Measurements from ENCODE around the gene APBA2.

DNA sequence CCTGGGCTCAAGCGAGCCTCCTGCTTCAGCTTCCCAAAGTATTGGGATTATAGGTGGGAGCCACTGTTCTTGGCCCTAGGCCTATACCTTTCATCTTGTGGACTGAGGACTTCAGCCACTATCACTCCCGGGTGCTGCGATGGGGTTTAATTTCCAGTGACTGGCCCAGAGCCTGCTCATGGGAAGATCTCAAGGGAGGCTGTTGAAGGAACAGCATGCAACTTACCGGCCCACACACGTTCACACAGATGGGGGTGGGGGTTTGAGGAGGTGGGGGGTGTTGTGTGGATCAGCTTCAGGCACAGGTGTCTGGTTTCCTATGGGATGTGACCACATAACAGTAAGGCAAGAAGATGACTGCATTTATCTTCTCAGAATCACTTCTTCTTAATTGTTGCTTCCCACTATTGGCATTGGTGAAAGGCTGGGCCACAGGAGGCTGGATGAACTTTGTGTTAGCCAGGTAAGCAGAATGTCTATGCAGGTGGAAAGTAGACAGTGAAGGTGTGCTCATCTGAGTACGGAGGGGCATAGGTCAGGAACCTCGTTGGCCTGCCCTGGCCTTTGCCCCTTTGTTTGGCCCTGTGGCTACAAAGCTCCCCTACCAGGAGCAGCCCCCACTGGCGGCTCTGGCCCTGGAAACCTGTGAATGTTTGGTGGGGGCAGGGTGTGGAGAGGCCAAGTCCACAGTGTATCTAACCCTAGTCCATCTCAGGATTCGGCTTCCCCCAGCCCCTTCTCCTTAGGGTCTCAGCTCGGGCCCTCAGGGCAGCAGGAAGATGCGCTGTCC lies 1.4 kb upstream of the APBA2 start:
- TF ChIP-seq EZH2 (IDR thresholded peaks at IDR 0.05; ENCODE audit: borderline replicate concordance, low read length) (no peak), CTCF (IDR thresholded peaks at IDR 0.05; ENCODE audit: low read length) (no peak)

All from OCI-LY1 (cell line).